H1 (cell line): ENCODE results near the gene FAR1. TPM values are rescaled to one million over a fixed set of nuclear protein-coding genes. Genes with fewer than 3 reads are reported as not detected.

Source experiments
- ASH2L ChIP-seq: fragments of 200-600, 300-600 bp; sonication (generic); IDR thresholded peaks from one replicate; pipeline ENCODE4 v1.7.1; 2017; ENCODE audit warnings: low read length
- CTCF ChIP-seq, 3 experiments: IDR thresholded peaks; 1 replicate in 2 of 3; 2 replicates in 1 of 3; pipeline versions ENCODE4 v1.5.1 to v1.6.1; 2011; ENCODE audit warnings: low read length in 3 of 3, mild to moderate bottlenecking in 3 of 3, inconsistent platforms in 2 of 3, low read depth in 1 of 3, moderate library complexity in 1 of 3; ENCODE audit not compliant: insufficient read depth in 1 of 3; ENCODE audit errors: control extremely low read depth in 1 of 3
- EGR1 ChIP-seq: IDR thresholded peaks from 2 replicates; pipeline ENCODE4 v1.6.1; 2011; ENCODE audit warnings: low read depth, low read length, borderline replicate concordance
- FOSL1 ChIP-seq: IDR thresholded peaks from 2 replicates; pipeline ENCODE4 v1.6.1; 2011; ENCODE audit warnings: mild to moderate bottlenecking, low read depth, low read length, moderate library complexity; ENCODE audit not compliant: insufficient read depth
- HDAC2 ChIP-seq, 2 experiments: fragments of 300-600 bp in 1 of 2; sonication (generic) in 1 of 2; IDR thresholded peaks; 2 replicates each; pipeline ENCODE4 v1.6.1; 2011 to 2012; ENCODE audit warnings: low read depth in 2 of 2, low read length in 2 of 2, mild to moderate bottlenecking in 2 of 2, moderate library complexity in 2 of 2, borderline replicate concordance in 1 of 2, inconsistent platforms in 1 of 2
- NANOG ChIP-seq: IDR thresholded peaks from 2 replicates; pipeline ENCODE4 v1.6.1; 2011; ENCODE audit warnings: low read length, low read depth, mild to moderate bottlenecking, inconsistent platforms; ENCODE audit not compliant: insufficient read depth, poor library complexity, severe bottlenecking
- POLR2AphosphoS5 ChIP-seq: IDR thresholded peaks from 2 replicates; pipeline ENCODE4 v1.6.1; 2011; ENCODE audit warnings: low read depth, low read length
- SAP30 ChIP-seq: fragments of 300-600 bp; sonication (generic); IDR thresholded peaks from 2 replicates; pipeline ENCODE4 v1.7.1; 2012; ENCODE audit warnings: low read length, moderate library complexity, mild to moderate bottlenecking, inconsistent platforms; ENCODE audit not compliant: insufficient read depth, insufficient replicate concordance
- SIRT6 ChIP-seq: IDR thresholded peaks from one replicate; pipeline ENCODE4 v1.7.1; 2012; ENCODE audit warnings: low read length, inconsistent platforms
- polyA plus RNA-seq, 7 experiments: library from polyadenylated mRNA; depleted of rRNA in 3 of 7; stranded (reverse) in 5 of 7; unstranded in 2 of 7; fragments of >200 nt in 5 of 7; fragments of 200-250 nt in 2 of 7; gene quantifications; 1 replicate in 5 of 7; 2 replicates in 1 of 7; 4 replicates in 1 of 7; pipeline versions ENCODE4 v1.2.1 to v1.2.3, GENCODE V29; 2011 to 2013; ENCODE audit warnings: missing spikeins in 2 of 7, mixed read lengths in 2 of 7
- total RNA-seq: library from RNA; stranded (reverse); fragmentation: NEBNext Ultra II Directional; extraction: Animal tissue kit (Norgen Biotek cat#: 25700); gene quantifications from 2 replicates; pipeline ENCODE4 v1.2.1, GENCODE V29; 2021
- TF ChIP-seq, protein P1 (sequence below): IDR thresholded peaks from 2 replicates; pipeline ENCODE4 v1.6.1; 2012; ENCODE audit warnings: low read length, inconsistent platforms
- TF ChIP-seq, protein P2 (sequence below): IDR thresholded peaks from 2 replicates; pipeline ENCODE4 v1.6.1; 2012; ENCODE audit warnings: inconsistent platforms

FAR1 gene
- total and polyA plus RNA-seq, 2 of the 8 experiments (the other 6 are each of a cell fraction or from before 2014, with no cell fraction given) = 29.7 to 68.5 TPM

GRCh38 chr11:13668102-13668956 lies at the start of gene FAR1 (continued):
- peak; percentile 41 to 57 (median 53) for TF ChIP-seq CTCF (IDR thresholded peaks at IDR 0.05; ENCODE audit: control extremely low read depth in 1 of 3, insufficient read depth in 1 of 3, low read depth in 1 of 3, low read length in 3 of 3)
- no peak for TF ChIP-seq SIRT6
- no peak; the same call in 1 of the 2 replicates for TF ChIP-seq POLR2AphosphoS5
- TF ChIP-seq, protein P1, sequence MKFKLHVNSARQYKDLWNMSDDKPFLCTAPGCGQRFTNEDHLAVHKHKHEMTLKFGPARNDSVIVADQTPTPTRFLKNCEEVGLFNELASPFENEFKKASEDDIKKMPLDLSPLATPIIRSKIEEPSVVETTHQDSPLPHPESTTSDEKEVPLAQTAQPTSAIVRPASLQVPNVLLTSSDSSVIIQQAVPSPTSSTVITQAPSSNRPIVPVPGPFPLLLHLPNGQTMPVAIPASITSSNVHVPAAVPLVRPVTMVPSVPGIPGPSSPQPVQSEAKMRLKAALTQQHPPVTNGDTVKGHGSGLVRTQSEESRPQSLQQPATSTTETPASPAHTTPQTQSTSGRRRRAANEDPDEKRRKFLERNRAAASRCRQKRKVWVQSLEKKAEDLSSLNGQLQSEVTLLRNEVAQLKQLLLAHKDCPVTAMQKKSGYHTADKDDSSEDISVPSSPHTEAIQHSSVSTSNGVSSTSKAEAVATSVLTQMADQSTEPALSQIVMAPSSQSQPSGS = no peak
- TF ChIP-seq EGR1 = 0 out of 2 replicates have a peak, but pooled peaks have one; percentile 26
- TF ChIP-seq, protein P2, sequence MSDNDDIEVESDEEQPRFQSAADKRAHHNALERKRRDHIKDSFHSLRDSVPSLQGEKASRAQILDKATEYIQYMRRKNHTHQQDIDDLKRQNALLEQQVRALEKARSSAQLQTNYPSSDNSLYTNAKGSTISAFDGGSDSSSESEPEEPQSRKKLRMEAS = peak; percentile 83
- TF ChIP-seq ASH2L = no peak
- TF ChIP-seq SAP30 = no peak
- TF ChIP-seq HDAC2 (IDR thresholded peaks at IDR 0.05; ENCODE audit: borderline replicate concordance in 1 of 2, low read depth in 2 of 2, low read length in 2 of 2) = 0 out of 4 replicates have a peak, but pooled peaks of 1 of the 2 experiments have one; percentile 28
- peak; percentile 40 for TF ChIP-seq NANOG
- TF ChIP-seq FOSL1 = no peak
